DMS153 treated with DMSO at 0.1 percent for 48 hours (cell line): ENCODE data around the gene POLR3E.
"Not testable (repeated sequence)": the region's sequence is repeated elsewhere in the genome, so short reads cannot be mapped to it uniquely, and the experiment has no call there.

Experiments
- DNase-seq: peaks from one replicate; lab custom pipeline; 2025; ENCODE audit not compliant: unreplicated experiment; lab: John Stamatoyannopoulos, UW

The POLR3E gene

GRCh38 chr16:22360963-22361659 is 63.9 kb downstream of the POLR3E start:
- no peak for DNase-seq

- DNase-seq = no peak
Observed at GRCh38 chr16:22364241-22364640, 67.0 kb downstream of the POLR3E start.

GRCh38 chr16:22366371-22366770 is 69.2 kb downstream of the POLR3E start:
- no peak for DNase-seq

GRCh38 chr16:22366889-22367288 is 69.7 kb downstream of the POLR3E start:
- DNase-seq = no peak

- not testable (repeated sequence) for DNase-seq
Observed at GRCh38 chr16:22368200-22368826, 71.1 kb downstream of the POLR3E start.

- DNase-seq = no peak
Observed at GRCh38 chr16:22369221-22369811, 72.1 kb downstream of the POLR3E start.

GRCh38 chr16:22370038-22370820 is 73.0 kb downstream of the POLR3E start:
- no peak for DNase-seq

- DNase-seq = no peak
Observed at GRCh38 chr16:22372882-22373661, 75.9 kb downstream of the POLR3E start.

- no peak for DNase-seq
Observed at GRCh38 chr16:22373662-22374310, 76.6 kb downstream of the POLR3E start.

- peak; percentile 90 for DNase-seq
Observed at GRCh38 chr16:22374311-22375116, 77.3 kb downstream of the POLR3E start, which contains the start of gene CDR2. Gene CDR2 (minus strand): TSS chr16:22374619. CDS start chr16:22374309, 310 bp downstream.

GRCh38 chr16:22375117-22375962 is 78.1 kb downstream of the POLR3E start:
- no peak for DNase-seq

GRCh38 chr16:22375963-22376640 is 78.9 kb downstream of the POLR3E start:
- no peak for DNase-seq

GRCh38 chr16:22379656-22380055 is 82.4 kb downstream of the POLR3E start:
- no peak for DNase-seq

- DNase-seq = no peak
Observed at GRCh38 chr16:22380529-22380928, 83.3 kb downstream of the POLR3E start.

GRCh38 chr16:22381392-22381791 is 84.2 kb downstream of the POLR3E start:
- DNase-seq = no peak

- no peak for DNase-seq
Observed at GRCh38 chr16:22383827-22384226, 86.6 kb downstream of the POLR3E start.
